ENCODE measurements around the gene ATP6V1G3.

The ATP6V1G3 gene

GRCh38 chr1:198498103-198498385, 42.4 kb downstream of the ATP6V1G3 start:
- TF ChIP-seq POLR2AphosphoS5 (IDR thresholded peaks at IDR 0.05; ENCODE audit: borderline replicate concordance, low read depth, low read length) = no peak
- TF ChIP-seq EZH2 (IDR thresholded peaks at IDR 0.05) = no peak
- TF ChIP-seq FOXP2 (optimal IDR thresholded peaks at IDR 0.05; ENCODE audit: control extremely low read depth, extremely low read length, insufficient read depth) = no peak
- H3K36me3 ChIP-seq (ENCODE audit: insufficient read depth, low read length) = no peaks in the 10 kb centered on the region
- no peak for DNase-seq (ENCODE audit: low read depth, low spot score)
- H3K4me3 ChIP-seq = no peak overlapping the region
- H3K9me3 ChIP-seq (ENCODE audit: low read depth, low read length) = no peaks in the 10 kb centered on the region
- no peak overlapping the region for H3K9ac ChIP-seq (ENCODE audit: insufficient read length)
- no peak overlapping the region for H3K27ac ChIP-seq

- no peak for DNase-seq (ENCODE audit: low read depth, low spot score)
- H3K27ac ChIP-seq = no peak overlapping the region
- H3K36me3 ChIP-seq (ENCODE audit: insufficient read depth, low read length) = no peaks in the 10 kb centered on the region
Observed at GRCh38 chr1:198497326-198498102, 43.0 kb downstream of the ATP6V1G3 start.

GRCh38 chr1:198496216-198497143, 44.0 kb downstream of the ATP6V1G3 start:
- H3K36me3 ChIP-seq (ENCODE audit: insufficient read depth, low read length) = no peaks in the 10 kb centered on the region
- H3K9me3 ChIP-seq (ENCODE audit: low read depth, low read length) = no peaks in the 10 kb centered on the region
- H3K27ac ChIP-seq = no peak overlapping the region
- no peak for DNase-seq (ENCODE audit: low read depth, low spot score)
- H3K4me3 ChIP-seq = no peak overlapping the region
- H3K9ac ChIP-seq (ENCODE audit: insufficient read length) = no peak overlapping the region
- TF ChIP-seq POLR2AphosphoS5 (IDR thresholded peaks at IDR 0.05; ENCODE audit: borderline replicate concordance, low read depth, low read length) = no peak

More at GRCh38 chr1:198497326-198498102, 43.0 kb downstream of the ATP6V1G3 start:
- H3K9me3 ChIP-seq (ENCODE audit: low read depth, low read length) = no peaks in the 10 kb centered on the region
- H3K4me3 ChIP-seq = no peak overlapping the region
- no peak for TF ChIP-seq POLR2AphosphoS5 (IDR thresholded peaks at IDR 0.05; ENCODE audit: borderline replicate concordance, low read depth, low read length)
- no peak overlapping the region for H3K9ac ChIP-seq (ENCODE audit: insufficient read length)

GRCh38 chr1:198495631-198496030, 44.8 kb downstream of the ATP6V1G3 start:
- Histone ChIP-seq H3K27ac (no peak overlapping the region), H3K9ac (ENCODE audit: insufficient read length) (no peak overlapping the region), H3K4me3 (no peak overlapping the region), H3K36me3 (ENCODE audit: insufficient read depth, low read length) (no peaks in the 10 kb centered on the region), H3K9me3 (ENCODE audit: low read depth, low read length) (no peaks in the 10 kb centered on the region)
- TF ChIP-seq FOXP2 (optimal IDR thresholded peaks at IDR 0.05; ENCODE audit: control extremely low read depth, extremely low read length, insufficient read depth) (no peak), EZH2 (IDR thresholded peaks at IDR 0.05) (no peak), POLR2AphosphoS5 (IDR thresholded peaks at IDR 0.05; ENCODE audit: borderline replicate concordance, low read depth, low read length) (no peak)
- no peak for DNase-seq (ENCODE audit: low read depth, low spot score)

GRCh38 chr1:198494658-198495103, 45.8 kb downstream of the ATP6V1G3 start:
- DNase-seq (ENCODE audit: low read depth, low spot score) = no peak
- Histone ChIP-seq H3K27ac (no peak overlapping the region), H3K36me3 (ENCODE audit: insufficient read depth, low read length) (no peaks in the 10 kb centered on the region), H3K4me3 (no peak overlapping the region), H3K9me3 (ENCODE audit: low read depth, low read length) (no peaks in the 10 kb centered on the region), H3K9ac (ENCODE audit: insufficient read length) (no peak overlapping the region)
- no peak for TF ChIP-seq FOXP2 (optimal IDR thresholded peaks at IDR 0.05; ENCODE audit: control extremely low read depth, extremely low read length, insufficient read depth)
- no peak for TF ChIP-seq EZH2 (IDR thresholded peaks at IDR 0.05)
- no peak for TF ChIP-seq POLR2AphosphoS5 (IDR thresholded peaks at IDR 0.05; ENCODE audit: borderline replicate concordance, low read depth, low read length)

GRCh38 chr1:198494139-198494538, 46.3 kb downstream of the ATP6V1G3 start:
- DNase-seq (ENCODE audit: low read depth, low spot score) = no peak
- Histone ChIP-seq H3K36me3 (ENCODE audit: insufficient read depth, low read length) (no peaks in the 10 kb centered on the region), H3K27ac (no peak overlapping the region), H3K4me3 (no peak overlapping the region), H3K9me3 (ENCODE audit: low read depth, low read length) (no peaks in the 10 kb centered on the region), H3K9ac (ENCODE audit: insufficient read length) (no peak overlapping the region)
- no peak for TF ChIP-seq POLR2AphosphoS5 (IDR thresholded peaks at IDR 0.05; ENCODE audit: borderline replicate concordance, low read depth, low read length)
- TF ChIP-seq FOXP2 (optimal IDR thresholded peaks at IDR 0.05; ENCODE audit: control extremely low read depth, extremely low read length, insufficient read depth) = no peak

GRCh38 chr1:198493329-198493728, 47.2 kb downstream of the ATP6V1G3 start:
- Histone ChIP-seq H3K9ac (ENCODE audit: insufficient read length) (no peak overlapping the region), H3K9me3 (ENCODE audit: low read depth, low read length) (no peaks in the 10 kb centered on the region), H3K4me3 (no peak overlapping the region), H3K27ac (no peak overlapping the region), H3K36me3 (ENCODE audit: insufficient read depth, low read length) (no peaks in the 10 kb centered on the region)
- DNase-seq (ENCODE audit: low read depth, low spot score) = no peak
- no peak for TF ChIP-seq POLR2AphosphoS5 (IDR thresholded peaks at IDR 0.05; ENCODE audit: borderline replicate concordance, low read depth, low read length)

- TF ChIP-seq EZH2 (IDR thresholded peaks at IDR 0.05) = no peak
- no peak for TF ChIP-seq FOXP2 (optimal IDR thresholded peaks at IDR 0.05; ENCODE audit: control extremely low read depth, extremely low read length, insufficient read depth)
- no peak for TF ChIP-seq POLR2AphosphoS5 (IDR thresholded peaks at IDR 0.05; ENCODE audit: borderline replicate concordance, low read depth, low read length)
- Histone ChIP-seq H3K27ac (no peak overlapping the region), H3K9me3 (ENCODE audit: low read depth, low read length) (no peaks in the 10 kb centered on the region), H3K4me3 (no peak overlapping the region), H3K9ac (ENCODE audit: insufficient read length) (no peak overlapping the region), H3K36me3 (ENCODE audit: insufficient read depth, low read length) (no peaks in the 10 kb centered on the region)
- no peak for DNase-seq (ENCODE audit: low read depth, low spot score)
Observed at GRCh38 chr1:198492872-198493271, 47.6 kb downstream of the ATP6V1G3 start.

Data from SK-N-MC (cell line).